DMS153 treated with DMSO at 0.1 percent for 48 hours (cell line): Measurements from ENCODE around the gene ZFP64.
A peak's percentile ranks its signal among the peaks of the same experiment; 100 is the strongest.
"Not testable (repeated sequence)": the region's sequence is repeated elsewhere in the genome, so short reads cannot be mapped to it uniquely, and the experiment has no call there.

Experiments
- DNase-seq: peaks from one replicate; lab custom pipeline; 2025; ENCODE audit not compliant: unreplicated experiment; lab: John Stamatoyannopoulos, UW

Gene ZFP64

DNA sequence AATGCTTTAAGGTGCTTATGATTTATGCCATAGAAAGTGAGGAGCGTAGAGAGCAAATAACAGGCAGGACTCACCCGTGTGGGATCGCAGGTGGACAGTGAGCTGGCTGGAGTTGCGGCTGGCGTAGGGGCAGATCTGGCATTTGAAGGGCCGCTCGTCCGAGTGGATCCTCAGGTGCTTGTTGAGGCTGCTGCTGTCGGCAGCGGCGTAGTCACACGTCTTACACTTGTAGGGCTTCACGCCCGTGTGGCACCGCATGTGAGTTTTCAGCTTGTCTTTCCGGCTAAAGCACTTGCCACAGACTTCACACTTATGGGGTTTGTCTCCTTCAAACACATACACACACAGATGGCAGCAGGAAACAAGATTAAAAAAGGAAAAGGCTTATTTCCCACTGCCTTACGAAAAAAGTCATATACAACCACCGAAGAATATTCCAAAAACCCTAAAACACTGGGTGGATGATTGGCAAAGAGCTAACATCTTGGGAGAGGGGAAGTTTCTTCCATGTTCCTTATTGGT, 31.5 kb downstream of the ZFP64 start:
- no peak for DNase-seq

DNA sequence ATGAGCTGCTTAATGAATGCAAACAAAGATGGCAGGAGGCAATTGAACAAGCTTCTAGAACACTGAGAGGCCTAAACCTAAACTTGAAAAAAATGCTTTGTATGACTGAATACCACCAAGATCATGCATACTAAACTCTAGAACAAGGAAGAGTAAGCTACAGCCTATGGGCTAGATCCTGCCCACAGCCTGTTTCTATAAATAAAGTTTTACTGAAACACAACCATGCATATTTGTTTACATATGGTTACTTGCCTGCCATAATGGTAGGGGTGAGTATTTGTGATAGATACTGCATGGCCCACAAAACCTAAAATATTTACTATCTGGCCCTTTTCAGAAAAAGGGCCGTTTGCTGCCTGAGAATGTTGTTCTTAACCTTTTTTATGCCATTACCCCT, 37.0 kb downstream of the ZFP64 start:
- no peak for DNase-seq

DNA sequence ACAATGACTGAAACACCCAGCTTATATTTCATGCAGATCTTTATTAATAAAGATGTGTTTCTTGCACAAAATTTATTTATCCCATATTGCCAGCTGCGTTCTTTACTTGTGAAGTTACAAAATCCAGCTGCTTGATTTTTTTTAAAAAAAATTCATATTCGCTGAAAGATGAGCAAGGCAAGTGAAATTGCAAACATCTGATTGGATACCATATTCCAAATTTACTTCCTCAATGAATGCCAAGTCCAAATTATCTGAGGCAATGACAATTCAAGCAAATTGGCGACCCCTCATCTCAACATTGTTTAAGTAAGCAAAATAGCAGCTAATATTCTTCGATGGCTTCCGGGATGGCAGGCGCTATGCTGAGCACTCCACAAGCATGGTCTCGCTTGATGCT, 37.7 kb downstream of the ZFP64 start:
- DNase-seq = no peak

DNA sequence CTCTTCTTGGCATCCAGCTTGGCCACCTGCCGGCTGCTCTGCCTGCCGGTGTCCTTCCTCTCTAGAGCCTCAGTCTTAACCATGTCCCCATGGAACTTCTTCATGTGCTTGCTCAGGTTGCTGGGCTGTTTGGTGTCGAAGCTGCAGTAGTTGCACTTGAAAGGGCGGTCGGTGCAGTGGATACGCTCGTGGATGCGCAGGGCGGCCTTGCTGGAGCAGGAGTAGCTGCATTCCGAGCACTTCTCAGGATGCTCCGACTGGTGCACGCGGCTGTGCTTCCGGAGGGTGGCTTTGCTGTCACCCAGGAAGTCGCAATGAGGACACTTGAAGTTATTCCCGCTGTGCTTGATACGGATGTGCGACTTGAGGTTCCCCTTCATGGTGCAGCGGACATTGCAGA, 38.7 kb downstream of the ZFP64 start:
- no peak for DNase-seq

DNA sequence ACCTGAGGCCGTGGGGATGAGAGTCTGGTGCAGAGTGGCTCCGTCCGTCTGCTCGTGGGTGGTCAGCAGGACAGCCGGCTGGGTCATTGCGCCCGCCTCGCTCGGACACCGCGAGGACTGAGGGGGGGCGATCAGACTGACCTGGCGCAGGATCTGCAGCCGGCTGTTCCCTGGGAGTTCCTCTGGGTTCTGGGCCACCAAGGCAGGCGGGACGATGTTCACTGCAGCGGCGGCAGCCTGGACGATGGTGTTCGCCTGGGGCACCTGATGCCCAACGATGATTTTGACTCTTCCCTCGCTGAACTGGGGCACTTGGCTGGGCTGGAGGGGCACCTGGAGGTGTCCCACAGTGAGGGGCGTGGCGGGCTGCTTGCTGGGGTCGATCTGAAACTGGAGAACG, 39.2 kb downstream of the ZFP64 start:
- no peak for DNase-seq

DNA sequence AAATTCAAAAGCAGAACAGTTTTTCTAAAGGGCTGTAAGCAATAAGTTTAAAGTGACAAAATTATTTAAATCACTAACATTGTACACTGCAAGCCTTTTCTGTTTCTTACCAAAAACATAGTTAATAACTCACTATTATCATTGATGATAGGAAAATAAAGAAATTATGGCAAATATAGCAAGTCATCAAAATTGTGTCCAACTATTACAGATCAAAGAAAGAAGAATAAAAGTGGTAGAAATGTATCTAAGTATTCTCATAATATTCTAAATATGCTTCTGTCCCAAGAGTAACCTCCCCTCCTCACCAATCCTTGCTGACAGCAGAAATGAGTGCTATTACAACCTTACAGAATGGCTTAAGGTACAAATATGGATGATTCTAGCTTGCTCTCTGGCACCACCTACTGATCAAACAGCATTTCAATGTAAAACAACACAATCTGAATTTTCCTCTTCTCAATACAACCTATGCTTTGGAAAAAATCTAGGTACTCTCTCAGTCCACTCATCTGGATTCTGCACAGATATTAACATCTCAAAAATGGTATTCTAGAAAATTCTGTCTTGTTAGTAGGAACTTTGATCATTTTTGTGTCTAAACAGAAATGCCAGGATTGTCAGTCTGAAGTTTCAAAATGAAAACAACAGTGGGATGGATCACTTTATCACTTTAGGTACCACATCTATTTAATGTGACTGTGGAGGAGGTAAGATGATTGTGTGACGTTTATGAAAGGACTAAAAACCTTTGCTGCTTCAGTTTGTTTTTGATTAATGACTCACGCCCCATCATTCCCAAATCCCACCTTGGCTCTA, 40.9 kb downstream of the ZFP64 start:
- DNase-seq = peak; percentile 30

DNA sequence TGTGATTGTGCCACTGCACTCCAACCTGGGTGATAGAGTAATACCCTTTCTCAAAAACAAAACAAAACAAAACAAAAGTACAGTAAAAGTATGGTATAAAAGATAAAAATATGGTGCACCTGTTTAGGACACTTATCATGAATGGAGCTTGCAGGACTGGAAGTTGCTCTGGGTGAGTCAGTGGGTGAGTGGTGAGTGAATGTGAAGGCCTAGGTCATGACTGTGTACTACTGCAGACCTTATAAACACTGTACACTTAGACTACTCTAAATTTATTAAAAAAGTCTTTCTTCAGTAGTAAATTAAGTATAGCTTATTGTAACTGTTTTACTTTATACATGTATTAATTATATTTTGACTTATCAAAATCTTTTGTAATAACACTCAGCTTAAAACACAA, 46.0 kb downstream of the ZFP64 start:
- DNase-seq = no peak

DNA sequence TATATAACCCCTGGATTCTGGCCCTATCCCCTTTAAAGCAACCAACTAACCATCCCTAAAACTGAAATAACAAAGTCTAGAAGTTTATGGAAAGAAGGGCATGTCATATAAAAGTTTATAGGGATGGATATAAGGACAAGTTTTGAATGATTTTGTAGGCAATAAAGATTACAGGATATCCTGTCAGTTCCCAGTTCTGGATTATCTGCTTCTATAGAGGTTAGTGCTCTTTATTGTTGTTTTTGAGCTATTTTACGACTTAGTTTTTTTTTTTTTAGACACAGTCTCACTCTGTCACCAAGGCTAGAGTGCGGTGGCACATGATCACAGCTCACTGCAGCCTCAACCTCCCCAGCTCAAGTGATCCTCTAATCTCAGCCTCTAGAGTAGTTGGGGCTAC, 48.3 kb downstream of the ZFP64 start:
- no peak for DNase-seq

DNA sequence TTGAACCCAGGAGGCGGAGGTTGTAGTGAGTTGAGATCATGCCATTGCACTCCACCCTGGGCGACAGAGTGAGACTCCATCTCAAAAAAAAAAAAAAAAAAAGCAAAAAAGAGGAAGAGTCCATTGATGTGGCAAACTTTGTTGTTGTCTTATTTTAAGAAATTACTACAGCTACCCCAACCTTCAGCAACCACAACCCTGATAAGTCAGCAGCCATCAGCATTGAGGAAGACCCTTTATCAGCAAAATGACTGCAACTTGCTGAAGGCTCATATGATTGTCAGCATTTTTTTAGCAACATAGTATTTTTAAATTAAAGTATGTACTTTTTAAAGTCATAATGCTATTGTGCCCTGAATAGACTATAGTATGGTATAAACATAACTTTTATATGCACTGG, 48.8 kb downstream of the ZFP64 start:
- no peak for DNase-seq

DNA sequence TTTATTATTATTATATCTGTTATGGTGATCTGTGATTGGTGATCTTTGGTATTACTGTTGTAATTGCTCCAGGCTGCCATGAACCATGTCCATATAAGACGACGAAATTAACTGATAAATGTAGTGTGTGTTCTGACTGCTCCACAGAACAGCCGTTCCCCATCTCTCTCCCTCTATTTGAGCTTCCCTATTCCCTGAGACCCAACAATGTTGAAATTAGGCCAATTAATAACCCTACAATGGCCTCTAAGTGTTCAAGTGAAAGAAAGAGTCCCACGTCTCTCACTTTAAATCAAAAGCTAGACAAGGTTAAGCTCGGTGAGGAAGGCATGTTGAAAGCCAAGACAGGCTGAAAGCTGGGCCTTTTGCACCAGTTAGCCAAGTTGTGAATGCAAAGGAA, 51.6 kb downstream of the ZFP64 start:
- DNase-seq = no peak

DNA sequence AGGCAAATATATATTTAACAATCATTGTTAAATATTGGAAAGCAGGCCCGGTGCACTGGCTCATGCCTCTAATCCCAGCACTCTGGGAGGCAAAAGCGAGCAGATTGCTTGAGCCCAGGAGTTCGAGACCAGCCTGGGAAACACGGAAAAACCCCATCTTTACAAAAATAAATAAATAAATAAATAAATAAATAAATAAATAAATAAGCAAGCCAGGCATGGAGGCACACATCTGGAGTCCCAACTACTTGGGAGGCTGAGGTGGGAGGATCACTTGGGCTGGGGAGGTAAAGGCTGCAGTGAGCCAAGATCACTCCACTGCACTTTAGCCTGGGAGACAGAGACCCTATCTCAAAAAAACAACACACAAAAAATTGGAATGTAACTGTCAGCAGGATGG, 53.7 kb downstream of the ZFP64 start:
- no peak for DNase-seq

DNA sequence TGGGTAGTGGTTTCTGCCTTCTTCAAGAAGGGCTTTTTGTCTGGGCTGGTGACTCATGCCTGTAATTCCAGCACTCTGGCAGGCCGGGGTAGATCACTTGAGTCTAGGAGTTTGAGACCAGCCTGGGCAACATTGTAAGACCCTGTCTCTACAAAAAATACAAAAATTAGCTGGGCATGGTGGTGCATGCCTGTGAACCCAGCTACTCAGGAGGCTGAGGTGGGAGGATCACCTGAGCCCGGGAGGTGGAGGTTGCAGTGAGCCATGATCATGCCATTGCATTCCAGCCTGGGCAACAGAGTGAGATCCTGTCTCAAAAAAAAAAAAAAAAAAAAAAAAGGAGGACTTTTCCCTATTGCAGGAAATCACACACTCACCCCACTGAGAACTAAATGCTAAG, 57.9 kb downstream of the ZFP64 start:
- DNase-seq = not testable (repeated sequence)

DNA sequence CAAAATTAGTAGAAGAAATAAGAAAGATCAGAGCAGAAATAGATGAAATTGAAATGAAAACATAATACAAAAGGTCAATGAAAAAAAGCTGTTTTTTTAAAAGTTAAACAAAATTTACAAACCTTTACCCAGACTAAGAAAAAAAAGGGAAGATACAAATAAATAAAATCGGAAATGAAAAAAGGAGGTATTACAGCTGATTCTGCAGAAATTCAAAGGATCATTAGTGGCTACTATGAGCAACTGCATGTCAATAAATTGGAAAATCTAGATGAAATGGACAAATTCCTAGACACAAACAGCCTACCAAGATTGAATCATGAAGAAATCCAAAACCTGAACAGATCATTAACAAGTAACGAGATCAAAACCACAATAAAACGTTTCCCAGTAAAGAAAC, 59.2 kb downstream of the ZFP64 start:
- no peak for DNase-seq

DNA sequence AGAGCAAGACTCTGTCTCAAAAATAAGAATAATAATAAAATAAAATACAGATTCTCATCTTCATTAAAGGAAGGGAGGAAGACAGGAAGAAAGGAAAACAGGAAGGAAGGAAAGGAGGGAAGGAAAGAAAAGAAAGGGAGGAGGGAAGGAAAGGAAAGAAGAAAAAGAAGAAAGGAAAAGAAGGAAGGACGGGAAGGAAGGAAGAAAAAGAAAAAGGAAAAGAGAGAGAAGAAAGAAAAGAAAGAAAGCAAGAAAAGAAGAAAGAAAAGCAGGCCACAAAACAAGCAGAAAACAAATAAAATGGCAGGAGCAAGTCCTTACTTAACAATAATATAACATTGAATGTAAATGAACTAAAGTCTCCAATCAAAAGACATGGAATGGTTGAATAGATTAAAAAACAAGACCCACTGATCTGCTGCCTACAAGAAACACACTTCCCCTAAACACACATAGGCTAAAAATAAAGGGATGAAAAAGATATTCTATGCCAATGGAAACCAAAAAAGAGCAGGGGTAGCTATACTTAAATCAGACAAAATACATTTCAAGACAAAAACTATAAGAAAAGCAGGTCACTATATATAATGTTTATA, 60.4 kb downstream of the ZFP64 start:
- no peak for DNase-seq

DNA sequence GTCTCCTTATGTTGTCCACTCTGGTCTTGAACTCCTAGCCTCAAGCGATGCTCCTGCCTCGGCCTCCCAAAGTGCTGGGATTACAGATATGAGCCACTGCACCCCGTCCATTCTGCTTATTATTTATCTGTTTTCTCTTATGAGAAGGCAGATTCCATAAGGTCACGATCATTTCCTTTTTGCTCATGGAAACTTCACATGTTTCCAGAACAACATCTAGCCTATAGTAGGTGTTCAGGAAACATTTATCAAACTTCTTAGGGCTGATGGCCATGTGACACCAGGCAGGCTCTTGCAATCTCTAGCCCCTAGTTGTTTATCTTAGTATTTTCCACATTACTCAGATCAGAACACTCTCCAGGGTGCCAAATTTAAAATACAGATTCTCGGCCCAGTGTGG, 61.2 kb downstream of the ZFP64 start:
- no peak for DNase-seq

DNA sequence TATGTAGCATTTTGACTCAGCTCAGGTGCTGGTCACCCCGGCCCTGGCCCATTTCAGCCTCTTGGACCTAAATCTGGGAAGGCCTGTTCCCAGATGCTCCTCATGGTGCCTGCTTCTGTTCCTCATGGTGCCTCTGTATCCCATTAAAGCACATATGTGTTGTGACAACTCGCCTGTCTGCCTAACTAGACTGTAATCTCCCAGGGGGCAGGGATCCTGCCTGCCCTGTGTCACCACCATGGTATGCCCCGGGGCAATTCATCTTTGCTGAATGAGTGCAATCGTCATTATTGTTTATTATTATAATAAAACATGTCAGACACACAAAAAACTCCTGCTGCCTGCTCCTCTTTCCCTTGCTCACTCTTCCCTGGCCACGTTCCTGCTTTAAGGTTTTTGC, 62.0 kb downstream of the ZFP64 start:
- DNase-seq = no peak

DNA sequence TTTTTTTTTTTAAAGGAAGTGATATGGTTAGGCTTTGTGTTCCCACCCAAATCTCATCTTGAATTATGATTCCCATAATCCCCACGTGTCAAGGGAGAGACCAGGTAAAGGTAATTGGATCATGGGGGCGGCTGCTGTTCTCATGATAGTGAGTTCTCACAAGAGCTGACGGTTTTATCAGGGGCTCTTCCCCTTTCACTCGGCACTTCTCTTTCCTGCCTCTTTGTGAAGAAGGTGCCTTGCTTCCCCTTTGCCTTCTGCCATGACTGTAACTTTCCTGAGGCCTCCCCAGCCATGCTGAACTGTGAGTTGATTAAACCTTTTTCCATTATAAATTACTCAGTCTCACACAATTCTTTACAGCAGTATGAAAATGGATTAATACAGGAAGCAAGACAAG, 64.3 kb downstream of the ZFP64 start:
- DNase-seq = no peak

DNA sequence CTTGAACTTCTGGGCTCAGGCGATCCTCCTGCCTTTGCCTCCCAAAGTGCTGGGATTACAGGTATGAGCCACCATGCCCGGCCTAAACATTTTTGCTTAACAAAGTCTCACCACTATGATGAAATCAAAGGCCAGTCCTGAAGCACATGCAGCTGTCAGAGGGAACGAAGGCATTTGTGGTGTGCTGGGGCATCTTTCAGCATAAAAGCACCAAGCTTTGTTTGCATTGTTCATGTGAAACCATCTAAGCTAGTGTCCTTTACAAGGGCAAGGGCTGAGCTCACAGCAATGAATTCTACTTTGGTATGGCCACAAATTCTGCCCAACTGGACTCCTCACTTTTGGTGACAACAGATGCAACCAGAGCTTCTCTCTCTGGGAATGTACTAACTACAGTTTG, 66.8 kb downstream of the ZFP64 start:
- DNase-seq = no peak

DNA sequence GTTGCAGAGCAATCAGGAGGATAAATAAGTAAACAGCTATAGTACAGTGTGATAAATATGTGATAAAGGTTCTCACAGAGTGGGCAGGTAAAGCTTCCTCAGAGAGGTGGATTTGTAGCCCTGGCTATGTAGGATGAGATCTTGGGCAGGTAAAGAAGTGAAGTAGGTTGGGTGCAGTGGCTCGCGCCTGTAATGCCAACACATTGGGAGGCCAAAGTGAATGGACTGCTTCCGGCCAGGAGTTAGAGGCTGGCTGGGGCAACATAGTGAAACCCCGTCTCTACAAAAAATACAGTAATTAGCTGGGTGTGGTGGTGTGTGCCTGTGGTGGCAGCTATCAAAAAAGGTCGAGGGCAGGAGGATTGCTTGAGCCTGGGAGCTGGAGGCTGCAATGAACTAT, 72.9 kb downstream of the ZFP64 start:
- no peak for DNase-seq

DNA sequence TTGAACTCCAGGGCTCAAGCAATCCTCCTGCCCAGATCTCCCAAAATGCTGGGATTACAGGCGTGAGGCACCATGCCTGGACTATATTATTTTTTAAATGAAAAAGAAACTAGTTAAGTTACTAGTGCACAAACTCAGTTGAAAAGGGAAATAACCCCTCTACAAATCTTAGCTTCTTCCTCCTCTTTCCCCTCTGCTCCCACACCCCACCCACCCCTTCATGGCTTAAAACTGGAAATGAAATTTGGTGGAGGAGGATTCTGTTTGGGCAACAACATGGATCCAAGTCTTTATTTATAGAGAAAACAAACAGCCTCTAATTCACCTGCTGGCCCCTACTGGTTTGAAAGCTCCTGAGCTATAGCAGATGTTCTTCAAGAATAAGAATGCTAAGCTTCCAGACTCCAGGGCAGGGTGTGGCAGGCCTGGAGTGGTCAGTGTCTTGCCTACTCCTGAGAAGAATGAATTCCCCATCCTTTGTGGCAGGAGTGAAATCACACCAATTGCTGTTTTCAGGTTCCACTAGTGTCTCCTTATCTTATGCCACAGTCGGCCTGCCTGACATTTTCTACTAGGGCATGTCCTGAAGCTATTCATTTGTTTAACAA, 73.5 kb downstream of the ZFP64 start:
- no peak for DNase-seq

DNA sequence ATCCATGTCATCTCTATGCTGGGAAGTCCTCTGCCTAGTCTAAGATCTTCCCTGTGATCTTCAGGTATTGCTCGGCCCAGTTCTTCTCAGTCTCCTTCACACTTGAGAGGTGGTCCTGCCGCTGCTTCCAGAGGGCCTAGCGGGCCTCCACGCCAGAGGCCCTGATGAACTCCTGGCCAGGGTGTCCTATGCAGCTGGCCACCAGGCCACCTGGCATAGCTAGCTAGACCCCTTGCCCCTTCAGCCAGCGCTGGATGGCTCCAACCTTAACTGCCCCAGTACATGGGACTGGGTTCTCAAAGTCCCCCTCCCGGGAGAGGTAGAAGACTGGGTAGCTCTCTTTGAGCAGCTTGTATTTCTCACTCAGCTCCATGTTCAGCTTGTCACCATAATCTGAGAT, 81.1 kb downstream of the ZFP64 start:
- no peak for DNase-seq
